Stimulated activated naive B cell treated with anti-CD40 and anti-IgM and Interleukin-4, amounts not matched to agents 10 μg/mL and 1 μg/mL and 100 μg/mL, for 72 hours (primary cell): Measurements from ENCODE around the gene CAMKV.
A peak's percentile ranks its signal among the peaks of the same experiment; 100 is the strongest.
"Not testable (repeated sequence)": the region's sequence is repeated elsewhere in the genome, so short reads cannot be mapped to it uniquely, and the experiment has no call there.

ENCODE experiments used
- ATAC-seq, 2 donors: fragments of 150-1000 bp; cut with Tn5 transposase; replicated peaks; 2 replicates each; pipeline ENCODE4 v1.10.0; 2021; ENCODE audit warnings: moderate library complexity in 1 of 2
- DNase-seq: peaks from one replicate; pipeline ENCODE4 v3.0.0; 2021
- H3K27ac Mint-ChIP-seq: one replicate; pipeline ENCODE4 v1.8.0; 2022; ENCODE audit warnings: mild to moderate bottlenecking, mixed read lengths
- H3K27me3 Mint-ChIP-seq, 2 donors: one replicate each; pipeline ENCODE4 v1.8.0; 2022; ENCODE audit warnings: mixed read lengths in 2 of 2
- H3K36me3 Mint-ChIP-seq, 2 donors: one replicate each; pipeline ENCODE4 v1.8.0; 2022; ENCODE audit warnings: mixed read lengths in 2 of 2, mild to moderate bottlenecking in 1 of 2
- H3K4me1 Mint-ChIP-seq, 2 donors: one replicate each; pipeline ENCODE4 v1.8.0; 2022; ENCODE audit warnings: mixed read lengths in 2 of 2, mild to moderate bottlenecking in 1 of 2
- H3K4me3 Mint-ChIP-seq, 2 donors: one replicate each; pipeline ENCODE4 v1.8.0; 2022; ENCODE audit warnings: mild to moderate bottlenecking in 2 of 2, mixed read lengths in 2 of 2, moderate library complexity in 1 of 2
- H3K9me3 Mint-ChIP-seq, 2 donors: one replicate each; pipeline ENCODE4 v1.8.0; 2022; ENCODE audit warnings: mixed read lengths in 2 of 2, mild to moderate bottlenecking in 1 of 2

Gene CAMKV

DNA sequence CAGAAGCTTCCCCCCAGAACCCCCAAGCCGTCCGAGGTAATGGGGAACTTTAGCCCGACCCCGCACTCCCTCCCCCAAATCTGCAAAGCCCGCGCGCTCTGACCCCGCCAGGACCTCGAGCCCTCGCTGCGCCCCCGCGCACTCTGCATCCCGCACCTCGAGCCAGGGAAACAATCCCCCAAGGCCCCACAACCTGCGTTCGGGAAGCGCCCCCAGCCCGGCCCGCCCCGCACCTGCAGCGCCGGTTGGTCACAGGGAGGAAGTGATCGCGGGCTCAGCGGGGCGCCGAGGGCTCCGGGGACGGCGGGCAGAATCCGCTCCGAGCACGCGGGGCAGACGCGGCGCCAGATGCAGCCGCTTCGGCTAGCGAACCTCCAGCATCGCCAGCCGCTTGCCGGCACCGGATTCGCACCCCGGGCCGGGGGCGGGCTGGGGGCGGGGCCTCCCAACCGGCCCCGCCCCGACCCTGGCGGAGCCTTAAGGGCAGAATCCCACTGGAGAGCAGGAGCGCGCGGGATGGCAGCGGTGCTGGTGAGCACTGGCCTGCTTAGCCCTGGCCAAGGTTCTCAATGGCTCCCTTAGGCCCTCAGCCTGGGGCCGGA lies at the start of gene CAMKV:
Gene CAMKV (minus strand): TSS at position 382 of the 602 bp plus-strand sequence. CDS start 7,518 bp downstream, outside the sequence.
- peak; percentile 57 to 63 for ATAC-seq

DNA sequence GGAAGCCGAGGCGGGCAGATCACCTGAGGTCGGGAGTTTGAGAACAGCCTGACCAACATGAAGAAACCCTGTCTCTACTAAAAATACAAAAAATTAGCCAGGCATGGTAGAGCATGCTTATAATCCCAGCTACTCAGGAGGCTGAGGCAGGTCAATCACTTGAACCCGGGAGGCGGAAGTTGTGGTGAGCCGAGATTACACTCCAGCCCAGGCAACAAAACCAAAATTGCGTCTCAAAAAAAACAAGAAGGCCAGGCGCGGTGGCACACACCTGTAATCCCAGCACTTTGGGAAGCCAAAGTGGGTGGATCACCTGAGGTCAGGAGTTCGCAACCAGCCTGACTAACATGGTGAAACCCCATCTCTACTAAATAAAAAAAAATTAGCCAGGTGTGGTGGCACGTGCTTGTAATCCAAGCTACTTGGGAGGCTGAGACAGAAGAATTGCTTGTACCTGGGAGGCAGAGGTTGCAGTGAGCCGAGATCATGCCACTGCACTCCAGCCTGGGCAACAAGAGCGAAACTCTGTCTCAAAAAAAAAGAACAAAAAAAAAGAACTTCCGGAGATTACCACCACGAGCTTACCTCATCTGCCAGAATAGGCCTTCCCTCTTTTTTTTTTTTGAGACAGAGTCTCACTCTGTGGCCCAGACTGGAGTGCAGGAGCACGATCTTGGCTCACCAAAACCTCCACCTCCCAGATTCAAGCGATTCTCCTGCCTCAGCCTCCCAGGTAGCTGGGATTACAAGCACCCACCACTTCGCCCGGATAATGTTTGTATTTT lies 48.3 kb upstream of the CAMKV start:
- not testable (repeated sequence) for H3K4me3 Mint-ChIP-seq, H3K9me3 Mint-ChIP-seq, H3K27ac Mint-ChIP-seq, H3K27me3 Mint-ChIP-seq, H3K4me1 Mint-ChIP-seq, DNase-seq
- H3K36me3 Mint-ChIP-seq: peaks cover 2 to 18% of the 10 kb centered on the region in 2 donors
- peak in 1 of 2 donors; percentile 21 for ATAC-seq

More for the DNA sequence above, at the start of gene CAMKV:
- H3K36me3 Mint-ChIP-seq: no peaks in the 10 kb centered on the region
- H3K9me3 Mint-ChIP-seq: no peaks in the 10 kb centered on the region
- peak within 1 kb of the TSS; percentile 41 to 44 for H3K4me3 Mint-ChIP-seq
- H3K27ac Mint-ChIP-seq: no peak within 1 kb of the TSS
- H3K27me3 Mint-ChIP-seq: peaks cover 61 to 62% of the 10 kb centered on the region in 2 donors
- peaks cover 2 to 7% of the 10 kb centered on the region in 2 donors for H3K4me1 Mint-ChIP-seq
- DNase-seq: no peak

GRCh38 chr3:49916686-49917085 lies 47.0 kb upstream of the CAMKV start:
- ATAC-seq: no peak

GRCh38 chr3:49914906-49915305 lies 45.2 kb upstream of the CAMKV start:
- Mint-ChIP-seq H3K4me1 (peaks cover 0 to 4% of the 10 kb centered on the region in 2 donors), H3K27ac (no peak overlapping the region), H3K9me3 (no peaks in the 10 kb centered on the region), H3K27me3 (no peaks in the 10 kb centered on the region), H3K4me3 (no peak overlapping the region), H3K36me3 (peaks cover 19 to 38% of the 10 kb centered on the region in 2 donors)
- ATAC-seq (no peak), DNase-seq (no peak)

More at GRCh38 chr3:49916686-49917085, 47.0 kb upstream of the CAMKV start:
- no peaks in the 10 kb centered on the region for H3K27me3 Mint-ChIP-seq
- no peak for DNase-seq
- no peak overlapping the region for H3K4me3 Mint-ChIP-seq
- H3K9me3 Mint-ChIP-seq: no peaks in the 10 kb centered on the region
- H3K4me1 Mint-ChIP-seq: peaks cover 0 to 4% of the 10 kb centered on the region in 2 donors
- H3K36me3 Mint-ChIP-seq: peaks cover 8 to 30% of the 10 kb centered on the region in 2 donors
- no peak overlapping the region for H3K27ac Mint-ChIP-seq

- Mint-ChIP-seq H3K27me3 (no peaks in the 10 kb centered on the region), H3K4me3 (no peak overlapping the region)
- no peak for DNase-seq
These were observed 43.2 kb upstream of the CAMKV start for GRCh38 chr3:49912881-49913281.

GRCh38 chr3:49911611-49912010 lies 41.9 kb upstream of the CAMKV start:
- no peaks in the 10 kb centered on the region for H3K9me3 Mint-ChIP-seq
- DNase-seq: no peak
- peaks cover 25 to 31% of the 10 kb centered on the region in 2 donors for H3K36me3 Mint-ChIP-seq
- H3K4me1 Mint-ChIP-seq: peaks cover 2 to 5% of the 10 kb centered on the region in 2 donors
- no peak overlapping the region for H3K4me3 Mint-ChIP-seq
- H3K27ac Mint-ChIP-seq: no peak overlapping the region
- ATAC-seq: no peak
- H3K27me3 Mint-ChIP-seq: no peaks in the 10 kb centered on the region

More at GRCh38 chr3:49912881-49913281, 43.2 kb upstream of the CAMKV start:
- Mint-ChIP-seq H3K27ac (no peak overlapping the region), H3K36me3 (peaks cover 25 to 35% of the 10 kb centered on the region in 2 donors), H3K4me1 (peaks cover 0 to 2% of the 10 kb centered on the region in 2 donors), H3K9me3 (no peaks in the 10 kb centered on the region)
- no peak for ATAC-seq

DNA sequence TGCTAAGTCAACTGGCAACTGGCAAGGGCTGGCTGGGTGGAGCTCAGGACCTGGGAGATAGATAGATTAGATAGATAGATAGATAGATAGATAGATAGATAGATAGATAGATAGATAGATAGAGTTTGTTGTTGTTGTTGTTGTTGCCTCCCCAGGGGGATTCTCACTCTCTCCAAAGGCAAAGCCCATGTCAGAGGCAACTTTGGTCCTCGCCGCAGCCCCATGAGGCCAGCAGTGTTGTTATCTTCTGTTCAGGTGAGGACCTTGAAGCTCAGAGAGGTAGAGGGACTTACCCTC lies 41.4 kb upstream of the CAMKV start:
- no peaks in the 10 kb centered on the region for H3K9me3 Mint-ChIP-seq
- no peak overlapping the region for H3K4me3 Mint-ChIP-seq
- H3K27me3 Mint-ChIP-seq: no peaks in the 10 kb centered on the region
- no peak overlapping the region for H3K27ac Mint-ChIP-seq
- peaks cover 6 to 8% of the 10 kb centered on the region in 2 donors for H3K4me1 Mint-ChIP-seq
- DNase-seq (no peak), ATAC-seq (no peak)
- H3K36me3 Mint-ChIP-seq: peaks cover 25 to 27% of the 10 kb centered on the region in 2 donors

DNA sequence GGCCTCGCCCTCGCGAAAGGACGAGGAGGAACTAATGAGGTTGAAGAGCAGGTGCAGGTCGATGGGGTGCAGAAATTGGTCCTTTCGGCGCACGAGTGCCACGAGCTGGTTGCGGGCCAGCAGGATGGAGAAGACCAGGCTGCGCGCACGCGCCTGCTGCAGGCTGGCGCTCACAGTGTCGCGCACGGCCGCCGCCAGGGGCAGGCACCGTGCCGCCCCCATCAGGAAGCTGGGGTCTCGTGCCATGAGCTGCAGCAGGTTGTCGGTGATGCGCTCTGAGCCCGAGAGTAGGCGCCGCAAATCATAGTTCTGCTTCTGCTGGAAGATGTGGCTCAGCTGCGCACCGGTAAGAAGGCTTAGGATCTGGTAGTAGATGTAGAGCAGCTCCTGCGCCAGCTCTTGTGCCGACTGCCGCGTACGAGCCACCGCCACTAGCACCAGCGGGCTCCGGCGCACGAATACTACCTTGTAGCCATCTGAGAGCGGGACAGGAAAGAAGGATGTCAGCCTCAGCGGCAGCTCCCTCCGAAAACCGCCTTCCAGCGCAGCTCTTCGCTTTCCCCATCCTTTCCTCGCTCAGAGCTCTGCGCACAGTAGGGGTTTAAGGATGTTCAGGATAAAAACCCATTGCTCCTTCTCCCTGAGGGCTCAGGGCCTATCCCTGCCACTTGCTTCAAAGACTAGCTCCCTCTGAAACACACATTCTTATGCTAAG lies 40.9 kb upstream of the CAMKV start:
- ATAC-seq (no peak), DNase-seq (no peak)
- Mint-ChIP-seq H3K27me3 (no peaks in the 10 kb centered on the region), H3K27ac (no peak overlapping the region), H3K4me1 (peaks cover 10 to 13% of the 10 kb centered on the region in 2 donors), H3K36me3 (peaks cover 23 to 27% of the 10 kb centered on the region in 2 donors), H3K4me3 (no peak overlapping the region), H3K9me3 (no peaks in the 10 kb centered on the region)

DNA sequence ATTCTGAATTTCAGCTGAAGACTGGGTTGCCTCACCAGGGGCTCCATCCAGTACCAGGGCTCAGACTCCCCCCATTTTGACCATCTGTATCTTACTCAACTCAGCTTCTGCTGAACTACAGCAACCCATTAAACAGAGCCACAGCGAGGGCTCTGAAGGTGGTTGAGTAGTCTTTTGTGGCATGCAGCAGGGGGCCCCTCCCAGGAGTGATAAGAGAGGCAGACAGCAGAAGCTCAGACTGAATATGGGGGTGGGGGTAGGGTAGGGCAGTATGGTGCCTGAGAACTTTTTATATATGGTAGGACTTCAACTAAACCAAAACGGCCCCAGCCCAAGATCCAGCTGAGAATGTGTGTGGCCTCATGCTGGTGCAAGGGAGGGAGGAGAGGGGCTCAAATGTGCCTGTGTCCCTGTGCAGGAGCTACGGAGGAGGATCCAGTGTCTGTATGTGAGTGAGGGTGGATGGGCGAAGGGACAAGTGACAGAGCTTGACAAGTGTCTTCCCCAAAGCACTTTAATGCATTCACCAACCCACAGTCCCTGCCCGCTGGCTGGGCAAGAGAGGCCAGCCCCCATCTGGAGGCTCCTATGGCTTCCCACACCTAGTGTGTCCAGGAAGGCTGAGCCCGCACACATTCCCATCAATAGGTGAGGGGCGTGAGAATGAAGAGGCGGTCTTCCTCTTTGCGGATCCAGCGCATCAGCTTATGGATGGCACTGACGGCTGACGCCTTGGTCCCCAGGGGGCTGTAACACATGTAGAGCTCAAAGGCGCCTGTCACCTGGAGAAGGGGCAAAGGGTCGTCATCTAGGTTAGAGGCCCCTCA lies 38.9 kb upstream of the CAMKV start:
- H3K27me3 Mint-ChIP-seq: no peaks in the 10 kb centered on the region
- H3K27ac Mint-ChIP-seq: no peak overlapping the region
- no peak for DNase-seq
- H3K4me3 Mint-ChIP-seq: no peak overlapping the region
- H3K9me3 Mint-ChIP-seq: no peaks in the 10 kb centered on the region
- peaks cover 23 to 30% of the 10 kb centered on the region in 2 donors for H3K36me3 Mint-ChIP-seq
- H3K4me1 Mint-ChIP-seq: peaks cover 17 to 23% of the 10 kb centered on the region in 2 donors
- ATAC-seq: no peak

- H3K4me1 Mint-ChIP-seq: peaks cover 19 to 23% of the 10 kb centered on the region in 2 donors
- H3K27me3 Mint-ChIP-seq: no peaks in the 10 kb centered on the region
- DNase-seq: peak; percentile 15
- peak; percentile 55 to 57 for ATAC-seq
- peaks cover 13 to 14% of the 10 kb centered on the region in 2 donors for H3K36me3 Mint-ChIP-seq
- H3K9me3 Mint-ChIP-seq: no peaks in the 10 kb centered on the region
- peak overlapping the region; percentile 81 for H3K27ac Mint-ChIP-seq
- peak overlapping the region in 1 of 2 donors; percentile 59 for H3K4me3 Mint-ChIP-seq
These were observed 36.5 kb upstream of the CAMKV start for GRCh38 chr3:49906073-49906743.

DNA sequence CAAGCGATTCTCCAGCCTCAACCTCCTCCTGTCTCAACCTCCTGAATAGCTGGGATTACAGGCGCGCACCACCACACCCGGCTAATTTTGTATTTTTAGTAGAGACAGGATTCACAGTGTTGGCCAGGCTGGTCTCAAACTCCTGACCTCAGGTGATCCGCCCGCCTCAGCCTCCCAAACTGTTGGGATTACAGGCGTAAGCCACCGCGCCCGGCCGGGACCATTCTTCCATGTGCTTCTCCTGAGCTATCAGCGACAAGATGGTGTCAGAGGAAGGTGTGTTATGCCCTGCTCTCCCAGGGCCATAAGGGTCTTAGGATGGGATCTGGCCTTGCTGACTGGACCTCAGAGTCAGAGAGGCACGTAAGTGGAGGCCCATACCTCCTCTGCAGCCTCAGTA lies 34.7 kb upstream of the CAMKV start:
- not testable (repeated sequence) for H3K36me3 Mint-ChIP-seq, DNase-seq, H3K27me3 Mint-ChIP-seq, ATAC-seq, H3K27ac Mint-ChIP-seq, H3K9me3 Mint-ChIP-seq
- Mint-ChIP-seq H3K4me3 (peak overlapping the region; percentile 80 to 86), H3K4me1 (peaks cover 19 to 23% of the 10 kb centered on the region in 2 donors)

- H3K4me3 Mint-ChIP-seq: peak within 1 kb of the TSS; percentile 80 to 86
- peak within 1 kb of the TSS; percentile 85 for H3K27ac Mint-ChIP-seq
- DNase-seq (peak; percentile 64), ATAC-seq (peak; percentile 95 to 97)
- no peaks in the 10 kb centered on the region for H3K27me3 Mint-ChIP-seq
- peaks cover 19 to 23% of the 10 kb centered on the region in 2 donors for H3K4me1 Mint-ChIP-seq
- no peaks in the 10 kb centered on the region for H3K9me3 Mint-ChIP-seq
- H3K36me3 Mint-ChIP-seq: peaks cover 0 to 3% of the 10 kb centered on the region in 2 donors
These were observed 34.0 kb upstream of the CAMKV start, which contains the start of gene MST1R for GRCh38 chr3:49903451-49904424. MST1R (minus strand) TSS chr3:49903873; CDS start chr3:49903609, 264 bp downstream.
